HCT116 (cell line): ENCODE measurements around the gene ADD2.

ENCODE experiments used
- EZH2phosphoT487 ChIP-seq: fragments of 200-600 bp; IDR thresholded peaks from 2 replicates; pipeline ENCODE4 v1.6.1; 2018; ENCODE audit warnings: antibody characterized with exemption, borderline replicate concordance
- POLR2A ChIP-seq: IDR thresholded peaks from 2 replicates; pipeline ENCODE4 v1.7.0; 2011; ENCODE audit warnings: borderline replicate concordance; ENCODE audit not compliant: insufficient read depth, insufficient read length; ENCODE audit errors: extremely low read depth
- POLR2AphosphoS5 ChIP-seq: IDR thresholded peaks from 2 replicates; pipeline ENCODE4 v1.6.1; 2011; ENCODE audit warnings: mild to moderate bottlenecking, low read depth, low read length, moderate library complexity
- TCF7L2 ChIP-seq: IDR thresholded peaks from 2 replicates; pipeline ENCODE4 v1.7.0; 2011; ENCODE audit warnings: borderline replicate concordance, inconsistent platforms; ENCODE audit not compliant: insufficient read depth, insufficient read length; ENCODE audit errors: extremely low read depth
- YY1 ChIP-seq: IDR thresholded peaks from 2 replicates; pipeline ENCODE4 v1.6.1; 2011; ENCODE audit warnings: low read length, low read depth, moderate library complexity, mild to moderate bottlenecking; ENCODE audit not compliant: insufficient replicate concordance; ENCODE audit errors: extremely low read depth
- TF ChIP-seq, protein P1 (sequence below), 3 experiments: fragments of 200-600 bp in 1 of 3; sonication (generic) in 1 of 3; IDR thresholded peaks in 2 of 3; conservative IDR thresholded peaks in 1 of 3; 2 replicates each; pipeline ENCODE4 v1.5.1; 2012 to 2017; ENCODE audit warnings: low read depth in 2 of 3, low read length in 2 of 3, antibody characterized with exemption in 1 of 3, borderline replicate concordance in 1 of 3, control low read depth in 1 of 3, mild to moderate bottlenecking in 1 of 3, mixed read lengths in 1 of 3, mixed run types in 1 of 3, moderate library complexity in 1 of 3; ENCODE audit not compliant: insufficient read depth in 1 of 3
- TF ChIP-seq, protein P2 (sequence below): IDR thresholded peaks from 2 replicates; pipeline ENCODE4 v1.6.1; 2012

DNA sequence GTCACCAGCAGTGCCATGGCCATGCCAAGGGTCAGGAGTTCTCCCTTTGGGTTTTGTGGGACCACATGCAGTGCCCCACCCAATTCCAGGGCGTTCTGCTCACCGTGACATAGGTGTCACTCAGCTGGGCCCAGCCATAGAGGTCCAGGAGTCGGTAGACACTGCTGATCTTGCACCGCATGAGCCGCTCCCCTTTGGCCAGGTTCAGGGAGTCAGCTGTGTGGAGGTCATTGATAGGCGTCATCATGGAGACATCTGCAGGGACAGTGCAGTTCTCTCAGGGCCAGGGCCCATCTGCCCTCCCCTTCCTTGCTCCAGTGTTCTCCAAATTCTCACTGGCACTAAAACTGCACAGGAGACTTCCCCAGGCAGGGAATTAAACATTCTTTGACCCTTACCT, 71.9 kb downstream of the ADD2 start:
- TF ChIP-seq EZH2phosphoT487, result no peak
- TF ChIP-seq, protein P1, sequence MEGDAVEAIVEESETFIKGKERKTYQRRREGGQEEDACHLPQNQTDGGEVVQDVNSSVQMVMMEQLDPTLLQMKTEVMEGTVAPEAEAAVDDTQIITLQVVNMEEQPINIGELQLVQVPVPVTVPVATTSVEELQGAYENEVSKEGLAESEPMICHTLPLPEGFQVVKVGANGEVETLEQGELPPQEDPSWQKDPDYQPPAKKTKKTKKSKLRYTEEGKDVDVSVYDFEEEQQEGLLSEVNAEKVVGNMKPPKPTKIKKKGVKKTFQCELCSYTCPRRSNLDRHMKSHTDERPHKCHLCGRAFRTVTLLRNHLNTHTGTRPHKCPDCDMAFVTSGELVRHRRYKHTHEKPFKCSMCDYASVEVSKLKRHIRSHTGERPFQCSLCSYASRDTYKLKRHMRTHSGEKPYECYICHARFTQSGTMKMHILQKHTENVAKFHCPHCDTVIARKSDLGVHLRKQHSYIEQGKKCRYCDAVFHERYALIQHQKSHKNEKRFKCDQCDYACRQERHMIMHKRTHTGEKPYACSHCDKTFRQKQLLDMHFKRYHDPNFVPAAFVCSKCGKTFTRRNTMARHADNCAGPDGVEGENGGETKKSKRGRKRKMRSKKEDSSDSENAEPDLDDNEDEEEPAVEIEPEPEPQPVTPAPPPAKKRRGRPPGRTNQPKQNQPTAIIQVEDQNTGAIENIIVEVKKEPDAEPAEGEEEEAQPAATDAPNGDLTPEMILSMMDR (IDR thresholded peaks at IDR 0.05 in 2 of 3, conservative IDR thresholded peaks at IDR 0.05 in 1 of 3; ENCODE audit: borderline replicate concordance in 1 of 3, insufficient read depth in 1 of 3, low read depth in 2 of 3, low read length in 2 of 3), result no peak
- TF ChIP-seq POLR2AphosphoS5, result no peak
- no peak for TF ChIP-seq TCF7L2
- TF ChIP-seq, protein P2, sequence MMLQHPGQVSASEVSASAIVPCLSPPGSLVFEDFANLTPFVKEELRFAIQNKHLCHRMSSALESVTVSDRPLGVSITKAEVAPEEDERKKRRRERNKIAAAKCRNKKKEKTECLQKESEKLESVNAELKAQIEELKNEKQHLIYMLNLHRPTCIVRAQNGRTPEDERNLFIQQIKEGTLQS, result no peak
- no peak for TF ChIP-seq POLR2A
- no peak for TF ChIP-seq YY1
